ENCODE data around the gene ZDHHC11B. TPM values are rescaled to one million over a fixed set of nuclear protein-coding genes. Genes with fewer than 3 reads are reported as not detected.

Gene ZDHHC11B
- total and polyA plus RNA-seq, 2 of the 13 experiments (the other 11 are each of a cell fraction or from before 2014, with no cell fraction given): 0.11 to 0.12 TPM

GRCh38 chr5:758698-759053 is 25.9 kb downstream of the ZDHHC11B start (continued):
- TF ChIP-seq ZNF646 (CRISPR knock-in tag; IDR thresholded peaks at IDR 0.05) (0 out of 2 replicates have a peak, but pooled peaks have one; percentile 8), NR1H2 (CRISPR knock-in tag; IDR thresholded peaks at IDR 0.05; ENCODE audit: borderline replicate concordance, low read depth) (no peak), ZFP82 (CRISPR knock-in tag; IDR thresholded peaks at IDR 0.05; ENCODE audit: borderline replicate concordance) (no peak), ZSCAN9 (CRISPR knock-in tag; IDR thresholded peaks at IDR 0.05; ENCODE audit: borderline replicate concordance) (no peak), SIN3A (IDR thresholded peaks at IDR 0.05; ENCODE audit: borderline replicate concordance, low read depth, low read length) (no peak), ZNF546 (CRISPR knock-in tag; conservative IDR thresholded peaks at IDR 0.05) (no peak), DBP (CRISPR knock-in tag; IDR thresholded peaks at IDR 0.05; ENCODE audit: not compliant biosample characterization) (no peak), ZNF607 (CRISPR knock-in tag; IDR thresholded peaks at IDR 0.05; ENCODE audit: borderline replicate concordance) (0 out of 2 replicates have a peak, but pooled peaks have one; percentile 16), FLYWCH1 (CRISPR knock-in tag; IDR thresholded peaks at IDR 0.05) (0 out of 2 replicates have a peak, but pooled peaks have one; percentile 8), FOXC1 (CRISPR knock-in tag; IDR thresholded peaks at IDR 0.05; ENCODE audit: borderline replicate concordance) (no peak), ZNF543 (CRISPR knock-in tag; IDR thresholded peaks at IDR 0.05) (no peak), PRDM4 (CRISPR knock-in tag; IDR thresholded peaks at IDR 0.05; ENCODE audit: borderline replicate concordance) (no peak)
